ENCODE results near the gene SOCS6. TPM values are rescaled to one million over a fixed set of nuclear protein-coding genes. Genes with fewer than 3 reads are reported as not detected.

The SOCS6 gene
- total RNA-seq, 1 donor = 36.7 TPM

GRCh38 chr18:70310560-70311320 is 21.9 kb downstream of the SOCS6 start:
- no peak overlapping the region for H3K4me3 ChIP-seq (ENCODE audit: low read depth, low read length)
- no peak for DNase-seq (ENCODE audit: low read depth)
- TF ChIP-seq CTCF (IDR thresholded peaks at IDR 0.05; ENCODE audit: insufficient read depth, low read length) = no peak

DNA sequence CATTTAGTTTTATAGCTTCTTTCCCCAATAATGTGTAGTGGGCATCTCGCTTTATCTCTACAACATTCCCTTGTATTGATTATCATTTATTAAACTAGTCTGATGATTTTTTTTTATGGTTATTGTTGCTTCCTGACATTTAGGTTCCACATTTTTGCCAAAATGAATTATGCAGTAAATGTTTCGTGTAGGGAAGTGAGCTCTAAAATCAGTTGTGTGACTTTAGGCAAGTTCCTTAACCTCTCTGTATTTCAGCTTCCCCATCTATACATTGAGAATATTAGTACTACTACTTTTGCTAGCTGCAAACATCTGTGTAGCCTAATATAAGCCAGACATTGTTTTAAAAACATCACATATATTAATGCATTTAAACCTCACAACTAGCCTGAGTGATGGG is 22.9 kb downstream of the SOCS6 start:
- TF ChIP-seq CTCF (IDR thresholded peaks at IDR 0.05; ENCODE audit: insufficient read depth, low read length) = no peak
- DNase-seq (ENCODE audit: low read depth) = no peak
- H3K4me3 ChIP-seq (ENCODE audit: low read depth, low read length) = no peak overlapping the region

DNA sequence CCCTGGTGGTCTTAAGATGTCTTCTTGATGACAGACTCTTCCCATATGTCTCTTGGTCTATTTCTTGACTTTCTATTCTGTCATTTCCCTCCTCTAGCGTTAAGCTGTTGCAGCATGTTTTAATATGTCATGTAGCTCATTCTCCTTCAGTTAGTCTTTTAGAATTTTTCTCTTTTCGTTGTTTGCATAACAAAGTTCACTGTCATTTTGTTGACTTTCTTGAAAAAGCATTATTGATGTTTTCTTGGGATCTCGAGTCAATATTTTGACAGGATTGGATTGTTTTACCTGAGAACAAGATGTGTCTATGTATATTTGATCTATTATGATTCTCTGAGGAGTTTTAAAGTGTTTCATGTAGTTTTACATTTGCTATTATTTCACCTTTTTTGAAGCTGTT is 24.8 kb downstream of the SOCS6 start:
- no peak for TF ChIP-seq CTCF (IDR thresholded peaks at IDR 0.05; ENCODE audit: insufficient read depth, low read length)
- no peak overlapping the region for H3K4me3 ChIP-seq (ENCODE audit: low read depth, low read length)
- no peak for DNase-seq (ENCODE audit: low read depth)

DNA sequence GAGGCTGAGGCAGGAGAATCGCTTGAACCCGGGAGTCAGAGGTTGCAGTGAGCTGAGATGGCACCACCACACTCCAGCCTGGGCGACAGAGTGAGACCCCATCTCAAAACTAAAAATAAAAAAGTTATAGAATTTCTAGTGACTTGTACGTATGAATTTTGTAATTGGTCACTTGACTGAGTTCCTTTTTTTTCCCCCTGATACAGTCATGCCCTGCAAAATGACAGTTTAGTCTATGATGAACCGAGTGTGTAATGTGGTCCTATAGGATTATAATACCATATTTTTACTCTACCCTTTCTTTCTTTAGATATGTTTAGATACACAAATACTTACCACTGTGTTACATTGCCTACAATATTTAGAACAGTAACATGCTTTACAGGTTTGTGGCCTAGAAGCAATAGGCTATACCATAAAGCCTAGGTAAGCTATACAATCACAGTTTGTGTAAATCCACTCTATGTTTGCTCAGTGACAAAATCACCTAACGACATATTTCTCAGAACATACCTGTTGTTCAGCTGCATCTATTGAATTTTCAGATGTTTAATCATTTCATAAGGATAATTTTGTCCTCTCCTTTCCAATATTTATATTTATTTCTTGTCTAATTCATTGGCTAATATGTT is 25.4 kb downstream of the SOCS6 start:
- no peak for TF ChIP-seq CTCF (IDR thresholded peaks at IDR 0.05; ENCODE audit: insufficient read depth, low read length)
- H3K4me3 ChIP-seq (ENCODE audit: low read depth, low read length) = no peak overlapping the region
- no peak for DNase-seq (ENCODE audit: low read depth)

DNA sequence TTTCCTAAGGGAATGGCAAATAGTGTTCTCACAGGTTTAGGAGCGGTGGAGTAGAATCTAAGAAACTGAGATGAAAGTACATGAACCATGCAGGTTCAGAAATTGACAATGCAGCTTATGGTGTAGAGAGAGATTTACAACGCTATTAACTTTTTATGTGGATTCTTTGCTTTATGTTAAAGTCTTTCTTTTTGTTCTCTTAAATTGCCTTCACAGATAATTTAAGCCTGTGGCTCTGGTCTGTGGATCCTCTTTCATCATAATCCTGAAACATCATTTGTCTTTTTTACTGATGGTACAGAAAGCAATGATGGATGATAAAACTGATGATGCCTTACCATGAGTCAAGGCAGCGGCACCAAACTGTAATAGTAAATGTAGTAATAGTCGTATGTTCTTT is 30.3 kb downstream of the SOCS6 start:
- TF ChIP-seq CTCF (IDR thresholded peaks at IDR 0.05; ENCODE audit: insufficient read depth, low read length) = no peak
- H3K4me3 ChIP-seq (ENCODE audit: low read depth, low read length) = no peak overlapping the region
- no peak for DNase-seq (ENCODE audit: low read depth)

DNA sequence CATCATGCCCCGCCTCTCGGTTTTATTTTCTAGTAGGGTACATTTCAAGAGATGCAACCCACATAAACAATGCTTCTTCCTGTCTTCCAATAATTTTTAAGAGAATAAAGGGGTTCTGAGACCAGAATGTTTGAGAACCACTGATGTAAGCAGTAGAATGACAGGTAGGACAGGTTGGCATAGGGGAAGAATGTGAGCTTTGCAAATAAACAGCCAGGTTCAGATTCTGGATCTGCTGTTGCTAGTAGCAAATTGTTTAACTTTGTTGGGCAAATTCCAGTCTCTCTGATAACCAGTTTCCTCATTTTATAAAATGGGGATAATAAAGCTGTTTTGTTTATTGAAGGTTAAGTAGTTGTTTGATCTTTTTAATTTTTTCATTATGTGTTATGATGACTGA is 32.8 kb downstream of the SOCS6 start:
- TF ChIP-seq CTCF (IDR thresholded peaks at IDR 0.05; ENCODE audit: insufficient read depth, low read length) = no peak

More for the DNA sequence above, 32.8 kb downstream of the SOCS6 start:
- no peak for DNase-seq (ENCODE audit: low read depth)
- no peak overlapping the region for H3K4me3 ChIP-seq (ENCODE audit: low read depth, low read length)
